Hematopoietic multipotent progenitor cell treated with erythropoietin and hydrocortisone succinate and interleukin-3 and kit ligand, for 6 days (in vitro differentiated cells): ENCODE results near the gene DUSP9.
A peak's percentile ranks its signal among the peaks of the same experiment; 100 is the strongest.

Experiments used
- DNase-seq: peaks from one replicate; pipeline ENCODE4 v3.0.0-alpha.2; 2015

Gene DUSP9

DNA sequence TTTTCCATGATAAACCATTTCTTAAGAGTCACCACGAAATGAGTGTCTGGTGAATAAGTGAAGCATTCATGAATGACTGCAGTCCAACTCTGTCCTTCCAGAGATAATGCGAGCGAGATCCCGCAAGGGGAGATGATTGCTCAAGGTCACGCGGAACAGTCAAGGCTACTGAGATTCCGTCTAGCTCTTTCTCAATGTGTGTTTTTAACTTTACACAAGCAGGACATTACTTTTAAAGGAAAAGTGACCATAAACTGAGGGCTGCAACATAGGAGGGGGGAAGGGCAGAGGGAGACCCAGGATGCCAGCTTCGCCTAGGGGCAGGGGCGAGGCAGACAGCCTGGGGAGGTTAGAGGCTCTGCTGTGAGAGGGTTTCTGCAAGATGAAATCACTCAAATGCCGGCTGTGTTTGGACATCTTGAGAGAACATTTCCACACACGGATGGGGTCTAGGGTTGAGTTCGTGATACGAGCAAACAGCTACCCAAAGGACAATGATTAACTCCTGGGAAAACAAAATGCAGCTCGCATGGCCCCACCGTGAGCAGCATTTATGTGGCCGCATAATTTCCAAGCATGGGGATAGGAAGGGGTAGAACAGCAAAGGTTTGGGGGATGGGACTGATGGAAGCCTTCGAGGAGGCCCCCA lies 24.2 kb upstream of the DUSP9 start:
- DNase-seq = no peak

DNA sequence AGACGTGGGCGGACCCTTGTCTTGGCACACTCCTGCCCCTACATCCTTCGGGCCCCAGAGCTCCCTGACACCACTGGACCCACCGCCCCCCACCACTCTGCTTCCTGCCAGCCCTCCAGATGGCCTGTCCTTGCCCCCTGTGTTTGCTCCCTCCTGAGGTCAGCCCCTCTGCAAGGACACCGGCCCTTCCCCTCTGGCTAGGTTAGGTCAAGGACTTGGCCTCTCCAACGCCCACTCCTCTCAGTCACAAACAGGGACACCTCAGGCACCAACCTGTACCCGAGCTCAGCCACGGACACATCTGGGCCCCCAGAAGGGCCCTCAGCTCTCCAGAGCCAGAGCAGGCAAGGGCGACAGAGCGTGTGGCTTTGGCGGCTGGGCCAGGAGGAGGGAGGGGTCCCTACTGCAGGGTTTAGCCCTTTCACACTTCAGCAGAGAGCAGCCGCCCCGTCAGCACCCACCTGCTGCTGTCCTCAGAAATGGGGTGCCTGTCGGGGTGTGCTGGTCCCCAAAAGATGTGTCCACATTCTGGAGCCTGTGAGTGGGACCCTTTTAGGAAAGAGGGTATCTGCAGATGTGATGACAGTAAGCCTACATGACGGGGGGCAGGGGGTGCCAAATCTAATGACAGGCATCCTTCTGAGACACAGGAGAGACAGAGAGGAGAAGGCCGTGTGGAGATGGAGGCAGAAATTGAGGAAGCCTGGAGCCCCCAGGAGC lies 23.5 kb upstream of the DUSP9 start:
- DNase-seq = no peak

DNA sequence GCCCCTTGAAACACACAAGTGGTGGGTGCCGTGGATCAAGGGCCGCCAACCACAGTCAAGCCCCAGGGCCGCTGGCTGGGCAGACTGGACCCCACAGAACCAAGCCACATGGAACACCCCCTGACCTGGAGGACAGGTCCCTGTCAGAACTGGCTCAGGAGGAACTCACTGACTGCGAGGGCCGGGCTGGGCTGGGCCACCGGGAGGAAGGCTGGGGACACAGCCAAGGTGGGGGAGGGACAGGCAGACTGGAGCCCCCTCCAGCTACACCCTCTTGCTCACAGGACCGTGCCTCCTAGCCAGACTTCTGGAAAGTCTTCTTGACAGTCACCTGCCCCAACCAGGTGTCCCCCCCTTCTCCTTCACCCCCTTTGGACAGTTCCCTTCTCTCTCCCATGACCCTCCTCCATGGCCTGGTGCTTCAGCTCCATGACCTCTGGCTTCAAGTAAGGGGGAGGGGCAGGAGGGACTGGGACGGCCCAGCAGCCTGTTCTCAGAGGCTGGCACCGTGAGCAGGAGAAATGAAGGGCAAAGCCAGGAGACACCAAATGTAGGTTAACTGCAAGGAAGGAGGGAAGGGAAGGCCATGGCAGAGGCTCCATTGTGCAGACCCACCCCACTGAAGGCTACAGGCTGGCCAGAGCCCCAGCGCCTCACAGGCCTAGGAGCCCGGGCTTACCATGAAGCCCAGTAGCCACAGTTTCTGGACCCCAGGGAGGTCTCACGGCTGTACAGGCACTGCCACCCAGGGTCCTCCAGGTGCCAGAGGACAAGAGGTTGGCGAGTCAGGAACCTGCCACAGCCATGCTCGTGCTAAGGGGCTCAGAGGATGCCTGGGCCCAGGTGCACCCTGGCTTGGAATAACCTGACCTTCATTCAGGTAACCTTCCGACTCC lies 22.6 kb upstream of the DUSP9 start:
- no peak for DNase-seq

DNA sequence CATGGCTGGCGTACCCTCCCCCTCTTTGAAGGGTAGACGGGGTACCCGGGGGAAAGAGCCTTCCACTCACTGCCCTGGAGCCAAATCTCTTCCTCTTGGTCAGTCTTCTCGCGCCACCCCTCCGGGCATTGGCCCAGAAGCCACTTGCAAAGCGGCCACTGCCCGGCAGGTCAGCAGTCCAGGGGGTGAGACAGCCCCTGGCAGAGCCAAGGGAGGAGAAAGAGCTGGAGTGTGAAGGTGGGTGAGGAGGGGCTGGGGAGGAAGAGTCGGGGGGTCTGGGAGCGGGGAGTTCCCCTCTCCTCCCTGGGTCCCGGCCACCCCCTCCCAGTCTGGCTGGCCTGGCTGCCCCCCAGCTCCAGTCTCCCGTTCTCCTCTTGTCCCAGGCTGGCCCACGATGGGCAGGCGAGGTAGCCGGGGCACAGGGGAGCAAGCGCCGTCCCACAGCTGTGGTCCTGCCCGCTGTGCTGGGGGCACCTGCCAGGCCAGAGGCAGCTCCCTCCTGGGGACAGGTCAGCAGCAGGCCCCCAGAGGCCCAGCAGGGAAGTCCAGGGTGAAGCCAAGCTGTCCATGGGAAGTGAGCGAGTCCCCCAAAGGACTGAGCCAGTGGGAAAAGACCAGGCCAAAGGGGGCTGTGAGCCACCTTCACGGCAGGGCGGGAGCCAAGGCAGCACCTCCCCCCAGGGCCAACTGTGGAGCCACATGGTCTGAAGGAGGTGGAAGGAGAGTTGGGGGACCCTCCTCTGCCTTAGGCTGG lies 21.6 kb upstream of the DUSP9 start:
- no peak for DNase-seq

DNA sequence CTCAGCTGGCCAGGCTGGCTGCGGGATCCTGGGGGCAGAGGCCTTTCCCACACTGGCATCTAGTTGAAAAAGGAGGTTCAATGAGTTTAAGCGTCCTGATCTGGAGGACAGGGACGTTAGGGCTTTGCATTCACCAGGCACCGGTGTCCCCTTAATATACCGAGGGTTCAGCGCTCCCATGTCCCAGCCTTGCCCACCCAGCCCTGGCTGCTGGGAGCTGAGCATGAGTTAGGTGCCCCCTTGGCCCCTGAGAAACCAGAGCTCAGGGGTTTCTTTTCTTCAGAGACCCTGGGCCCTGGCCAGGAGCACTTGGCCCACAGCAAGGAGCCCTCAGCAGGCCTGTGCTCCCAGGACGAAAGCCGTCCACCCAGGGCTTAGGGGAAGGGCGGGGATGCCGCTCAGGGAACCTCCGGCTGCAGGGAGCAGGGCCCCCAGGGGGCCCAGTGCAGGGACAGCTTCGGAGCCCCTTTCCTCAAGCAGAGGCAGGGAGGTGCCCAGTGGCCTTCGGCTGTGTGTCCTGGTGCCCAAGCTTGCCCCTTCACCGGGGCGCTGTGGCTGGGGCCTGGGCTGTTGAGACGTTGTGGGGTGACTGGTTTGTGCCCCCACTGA lies 20.9 kb upstream of the DUSP9 start:
- no peak for DNase-seq

DNA sequence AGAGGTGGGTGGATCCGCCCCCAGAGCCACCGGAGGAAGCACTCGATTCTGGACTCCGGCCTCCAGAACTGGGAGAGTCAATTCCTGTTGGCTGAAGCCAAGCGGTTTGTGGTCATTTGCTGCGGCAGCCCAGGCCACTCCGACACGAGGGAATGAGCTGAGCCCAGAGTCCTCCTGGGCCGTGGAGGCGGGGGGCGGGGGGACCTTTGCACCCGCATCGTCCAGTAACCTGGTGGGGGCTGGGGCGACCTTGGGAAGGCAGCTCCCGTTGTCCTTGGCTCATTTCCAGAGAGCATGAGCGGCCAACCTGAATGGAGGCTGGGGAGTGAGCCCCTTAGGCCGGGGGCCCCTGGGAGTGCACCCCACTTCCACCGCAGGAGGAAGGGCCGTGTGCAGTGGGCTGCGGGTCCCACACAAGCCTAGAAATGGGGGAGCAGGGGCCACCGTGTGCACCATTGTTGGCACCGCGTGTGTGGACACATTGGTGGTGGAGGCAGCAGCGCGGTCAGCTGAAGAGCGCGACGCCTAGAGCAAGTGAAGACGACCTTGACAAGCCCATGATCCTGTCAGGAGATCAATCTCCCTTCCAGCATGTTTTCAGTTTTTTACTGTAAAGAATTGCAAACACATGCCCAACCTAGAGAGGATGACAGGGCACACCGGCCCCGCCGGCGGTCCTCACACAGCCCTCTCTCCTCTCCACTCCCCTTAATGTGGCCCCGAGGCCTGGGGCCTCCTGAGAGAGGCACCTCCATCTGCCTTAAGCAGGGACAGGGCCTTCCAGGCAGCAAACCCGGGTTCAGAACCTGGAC lies 19.9 kb upstream of the DUSP9 start:
- no peak for DNase-seq

DNA sequence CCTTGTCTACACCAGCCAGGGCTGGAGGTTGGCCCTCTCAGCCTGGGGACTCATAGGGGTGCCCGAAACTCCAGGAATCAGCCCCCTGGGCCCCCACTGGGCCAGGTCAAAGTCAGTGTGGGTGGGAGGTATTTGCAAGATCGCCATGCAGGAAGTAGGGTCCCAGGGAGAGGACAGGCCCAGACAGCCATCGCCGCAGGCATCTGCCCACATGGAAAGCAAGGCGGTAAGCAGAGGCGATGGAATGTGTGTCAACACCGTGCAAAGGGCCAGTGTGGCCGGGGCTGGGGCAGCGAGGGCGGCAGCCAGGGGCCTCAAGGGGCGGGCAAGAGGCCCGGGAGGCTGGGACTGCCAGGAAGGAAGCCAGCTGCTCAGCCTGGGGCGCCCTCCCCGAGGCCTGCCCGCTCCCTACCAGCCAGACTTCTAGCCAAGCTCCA lies 19.3 kb upstream of the DUSP9 start:
- no peak for DNase-seq

DNA sequence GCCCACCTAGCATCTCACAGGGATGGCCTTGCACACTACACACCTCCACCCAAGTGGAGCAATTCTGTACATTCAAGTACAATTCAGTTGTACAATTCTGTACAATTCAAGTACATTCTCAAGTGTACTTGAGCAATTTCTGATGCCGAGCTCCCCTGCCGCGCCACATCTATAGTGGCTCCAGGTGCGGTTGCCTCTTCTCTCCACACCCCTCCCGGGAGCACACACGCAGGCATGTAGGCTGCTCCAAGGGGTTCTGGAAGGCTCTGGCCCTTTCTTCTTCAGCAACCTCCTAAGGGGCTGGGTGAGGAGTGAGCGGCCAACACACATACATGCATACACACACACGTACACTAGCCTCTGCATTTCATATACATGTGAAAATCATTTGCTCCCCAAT lies 18.9 kb upstream of the DUSP9 start:
- DNase-seq = no peak

DNA sequence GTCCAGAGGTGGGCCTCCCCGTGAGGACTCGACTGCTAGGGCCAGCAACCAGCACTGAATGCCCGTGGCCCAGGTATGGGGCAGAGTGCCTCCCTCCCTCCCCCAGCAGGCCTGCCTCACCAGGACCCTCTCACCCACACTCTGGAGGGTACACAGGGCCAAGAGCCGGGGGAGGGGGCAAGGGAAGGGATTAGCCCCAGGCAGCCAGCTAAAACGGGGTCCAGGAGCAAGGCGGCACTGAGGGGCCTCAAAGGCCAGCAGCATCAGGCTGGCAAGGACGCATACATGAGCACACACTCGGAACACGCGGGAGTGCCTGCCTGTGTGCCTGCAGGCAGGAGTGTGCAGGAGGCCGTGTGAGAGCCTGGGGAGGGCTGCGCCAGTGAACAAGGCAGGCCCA lies 18.3 kb upstream of the DUSP9 start:
- DNase-seq = no peak

DNA sequence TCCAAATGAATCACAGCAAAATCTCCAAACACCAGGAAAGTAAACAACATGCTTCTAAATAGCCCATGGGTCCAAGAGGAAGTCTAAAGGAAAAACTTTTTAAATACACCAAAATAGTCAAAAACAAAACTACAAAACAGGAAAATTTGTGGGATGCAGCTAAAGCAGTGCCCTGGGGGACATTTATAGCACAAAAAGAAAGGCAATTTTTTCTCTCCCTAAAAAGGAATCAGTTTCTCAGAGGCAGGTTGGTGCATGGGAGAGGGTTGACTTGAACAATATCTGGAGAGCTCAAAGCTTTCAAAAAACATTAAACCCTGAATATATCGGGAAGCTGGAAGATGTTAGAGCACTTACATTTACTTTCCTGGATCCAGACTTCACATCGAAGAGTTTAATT lies 15.7 kb upstream of the DUSP9 start:
- DNase-seq = no peak

DNA sequence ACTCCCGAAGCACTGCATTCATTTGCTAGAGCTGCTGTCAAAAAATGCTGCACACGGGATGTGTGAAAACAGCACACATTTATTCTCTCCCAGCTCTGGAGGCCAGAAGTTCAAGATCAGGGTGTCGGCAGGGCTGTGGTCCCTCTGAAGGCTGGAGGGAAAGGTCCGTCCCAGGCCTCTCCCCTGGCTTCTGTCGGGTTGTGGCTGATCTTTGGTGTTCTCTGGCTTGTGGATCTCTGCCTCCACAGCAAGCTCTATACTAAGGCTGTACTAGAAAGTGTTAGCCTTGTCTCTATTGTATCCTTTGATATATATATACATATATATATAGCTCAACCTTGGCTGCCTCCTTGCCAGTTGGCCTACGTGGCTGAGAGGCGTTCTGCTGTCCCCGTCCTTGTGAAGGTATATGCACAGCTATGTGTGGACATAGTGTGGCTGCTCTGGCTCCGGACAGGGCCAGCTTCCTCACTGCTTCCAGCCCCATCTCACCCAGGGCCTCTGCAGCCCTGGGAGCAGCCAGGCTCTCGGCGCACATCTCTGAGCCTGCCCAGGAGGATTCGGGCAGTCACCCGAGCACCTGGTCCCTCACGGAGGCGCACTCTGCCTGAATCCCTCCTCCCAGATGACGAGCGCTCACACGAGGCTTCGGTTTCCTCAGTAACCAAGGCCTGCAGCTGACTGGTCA lies 15.0 kb upstream of the DUSP9 start:
- no peak for DNase-seq

DNA sequence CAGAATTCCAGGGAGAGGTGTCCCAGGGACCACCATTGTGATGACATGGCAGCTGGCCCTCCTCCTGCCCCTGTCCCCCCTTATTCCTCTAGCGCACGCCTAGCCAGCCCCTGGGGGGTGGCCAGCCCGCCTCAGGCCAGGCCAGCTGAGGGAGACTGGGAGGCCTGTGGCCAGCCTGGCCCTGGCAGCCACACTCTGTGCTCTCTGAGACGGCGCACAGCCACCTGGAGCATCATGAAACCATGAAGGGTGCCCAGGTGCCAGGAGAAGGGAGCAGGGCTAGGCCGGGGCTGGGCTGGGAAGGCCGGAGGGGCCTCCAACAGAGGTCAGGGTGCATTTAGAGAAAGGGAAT lies 14.4 kb upstream of the DUSP9 start:
- DNase-seq = no peak

DNA sequence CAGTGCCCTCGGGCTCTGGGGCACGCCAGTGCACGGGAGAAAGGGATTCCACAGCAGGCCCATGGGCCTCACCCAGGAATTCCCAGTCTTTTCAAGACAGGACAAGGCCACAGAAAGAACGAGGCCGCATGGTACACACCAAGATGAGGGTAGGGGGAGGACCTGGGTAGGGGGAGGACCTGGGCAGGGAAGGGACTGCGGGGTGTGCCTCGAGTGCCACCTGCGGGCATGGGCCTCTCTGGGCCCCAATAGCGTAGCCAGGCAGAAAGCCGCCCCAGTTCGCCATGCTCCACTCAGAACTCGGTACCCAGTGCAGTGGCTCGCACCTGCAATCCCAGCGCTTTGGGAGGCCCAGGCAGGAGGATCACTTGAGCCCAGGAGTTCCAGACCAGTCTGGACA lies 14.0 kb upstream of the DUSP9 start:
- DNase-seq = no peak

DNA sequence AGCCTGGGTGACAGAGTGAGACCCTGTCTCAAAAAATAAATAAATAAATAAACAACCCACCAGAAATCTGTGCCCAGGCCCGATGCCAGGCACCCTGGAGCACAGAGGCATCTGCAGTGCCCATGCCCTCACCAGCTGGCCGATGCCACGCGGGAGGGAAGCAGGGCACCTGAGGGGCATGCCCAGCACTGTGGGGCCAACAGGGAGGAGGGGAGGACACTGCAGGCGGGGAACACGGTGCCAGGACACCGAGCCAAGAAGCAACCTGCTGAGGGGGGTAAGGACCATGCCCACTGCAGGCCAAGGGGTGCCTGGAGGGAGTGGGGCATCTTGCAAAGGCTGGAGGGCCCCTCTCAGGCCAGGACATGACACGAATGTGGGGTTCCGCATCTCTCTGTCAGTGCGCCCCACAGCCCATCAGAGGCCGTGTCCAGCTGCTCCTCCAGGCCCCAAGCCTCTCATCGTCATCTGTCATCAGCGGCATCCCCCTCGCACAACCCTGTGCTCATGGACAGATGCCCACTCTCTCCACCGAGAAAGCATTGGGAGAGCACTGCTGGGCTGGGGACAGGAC lies 13.3 kb upstream of the DUSP9 start:
- no peak for DNase-seq

DNA sequence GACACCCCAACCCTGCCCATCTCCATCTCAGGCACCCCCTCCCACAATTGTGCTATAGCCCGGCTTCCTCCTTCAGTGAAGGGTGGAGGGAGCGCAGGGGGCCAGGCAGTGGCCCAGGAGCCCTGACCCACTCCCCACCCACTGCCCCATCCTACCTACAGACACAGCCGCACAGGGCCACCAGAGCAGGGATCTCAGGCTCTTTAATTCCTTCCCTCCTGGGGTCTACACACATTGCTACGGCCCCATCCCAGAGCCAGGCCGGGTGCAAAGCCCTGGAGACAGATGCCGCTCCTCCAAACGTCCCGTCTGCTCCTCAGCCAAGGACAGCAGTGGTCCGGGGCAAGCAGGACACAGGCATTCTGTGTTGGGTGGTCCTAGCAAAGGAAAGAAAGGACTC lies 12.8 kb upstream of the DUSP9 start:
- no peak for DNase-seq

DNA sequence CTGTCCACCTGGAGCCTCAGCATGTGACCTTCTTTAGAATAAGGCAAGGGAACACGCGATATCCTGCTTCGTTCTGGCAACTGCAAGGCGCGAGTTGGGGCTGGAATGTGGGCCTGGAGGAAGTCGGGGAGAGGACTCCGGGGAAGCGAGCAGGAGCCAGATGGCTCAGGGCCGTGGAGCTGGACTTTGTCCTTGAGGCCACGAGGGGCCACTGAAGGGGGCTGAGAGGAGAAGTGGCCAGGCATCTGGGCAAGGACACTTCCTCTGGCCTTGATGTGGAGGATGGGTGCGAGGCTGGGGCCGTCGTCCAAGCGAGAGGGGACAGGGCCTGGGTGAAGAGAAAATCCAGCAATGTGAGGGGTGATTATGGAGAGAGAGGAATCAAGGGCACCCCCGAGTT lies 12.2 kb upstream of the DUSP9 start:
- DNase-seq = no peak

DNA sequence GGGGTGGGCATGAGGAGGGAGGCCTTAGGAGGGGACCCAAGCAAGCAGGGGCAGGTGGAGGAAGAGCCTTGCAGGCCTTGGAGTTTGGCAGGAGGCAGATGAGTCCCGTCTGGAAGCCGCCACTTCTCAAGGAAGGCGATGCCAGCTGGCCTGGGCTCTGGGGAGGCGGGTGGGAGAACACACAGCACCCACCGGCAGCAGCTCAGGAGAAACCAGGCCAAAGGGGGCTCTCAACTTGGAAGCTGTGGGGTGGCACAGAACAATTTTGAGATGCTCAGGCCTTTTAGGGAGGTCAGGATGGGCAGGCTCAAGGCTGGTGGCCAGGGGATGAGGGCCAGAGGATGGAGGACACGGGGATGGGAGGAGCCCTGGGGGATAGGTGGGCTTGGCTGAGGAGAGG lies 11.6 kb upstream of the DUSP9 start:
- no peak for DNase-seq

DNA sequence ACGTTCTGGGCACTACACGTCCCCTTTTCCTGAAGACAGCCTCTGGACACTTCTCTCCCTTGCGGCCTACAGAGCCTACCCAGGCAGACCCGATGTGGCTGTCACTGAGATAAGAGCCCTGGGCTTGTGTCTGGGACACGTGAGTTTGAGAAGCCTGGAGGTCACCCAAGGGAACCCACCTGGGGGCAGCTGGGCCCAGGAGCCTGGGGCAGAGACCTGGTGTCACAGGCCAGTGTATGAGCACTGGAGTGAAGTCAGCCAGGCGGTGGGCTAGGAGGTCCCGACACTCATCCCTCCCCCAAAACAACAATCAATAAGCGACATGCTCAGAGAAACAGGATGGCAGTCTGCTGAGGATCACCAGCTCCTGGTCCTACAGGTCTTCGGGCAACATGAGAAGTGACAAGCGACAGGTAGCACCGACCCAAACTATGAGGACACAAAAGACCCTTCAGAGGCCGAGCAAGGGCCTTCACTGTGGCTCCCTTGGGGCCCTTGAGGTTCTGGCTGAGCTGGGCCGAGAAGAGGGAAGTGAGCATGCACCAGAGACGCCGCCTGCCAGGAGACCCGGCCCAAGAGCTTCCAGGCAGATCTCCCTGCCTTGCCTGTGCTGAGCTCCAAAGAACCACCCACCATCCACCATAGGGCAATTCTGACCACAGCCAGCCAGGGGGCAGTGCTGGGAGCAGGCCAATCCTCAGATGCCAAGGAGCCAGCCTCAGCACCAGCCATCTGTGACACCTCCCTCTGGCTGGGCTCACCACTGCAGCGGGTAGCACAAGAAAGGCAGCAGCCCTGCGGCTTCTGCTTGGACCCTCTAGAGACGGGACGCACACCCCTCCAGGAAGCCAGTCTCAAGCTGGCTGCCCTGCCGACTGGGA lies 11.0 kb upstream of the DUSP9 start:
- DNase-seq = peak; percentile 74

DNA sequence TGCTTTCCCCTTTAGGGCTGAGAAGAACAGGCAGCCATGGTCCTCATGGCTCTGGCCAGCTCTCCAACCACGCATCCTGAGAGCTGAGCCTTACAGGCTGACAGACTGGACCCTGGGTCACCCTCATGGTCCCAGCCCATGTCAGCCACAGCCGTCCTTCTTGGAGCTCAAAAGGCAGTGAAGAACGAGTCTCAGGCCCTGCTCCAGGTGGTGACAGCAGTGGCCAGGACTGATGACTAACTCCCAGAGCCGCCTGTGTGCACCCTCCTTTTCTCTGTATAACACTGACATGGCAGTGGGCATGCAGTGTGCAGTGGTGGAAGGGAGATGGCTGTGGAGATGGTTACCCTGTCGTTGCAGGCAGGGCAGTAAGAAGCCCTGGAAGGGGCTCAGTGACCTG lies 10.3 kb upstream of the DUSP9 start:
- no peak for DNase-seq
